T-helper 2 cell (primary cell): Measurements from ENCODE around the gene GLIS1.

Experiments used
- DNase-seq, 5 experiments: peaks; one replicate each; pipeline versions ENCODE4 v3.0.0 to v3.0.0-alpha.2; 2012 to 2022

GLIS1 gene

GRCh38 chr1:53520481-53520880, 218.5 kb downstream of the GLIS1 start:
- no peak for DNase-seq

GRCh38 chr1:53519421-53519820, 219.5 kb downstream of the GLIS1 start:
- DNase-seq: no peak

GRCh38 chr1:53518775-53519174, 220.2 kb downstream of the GLIS1 start:
- DNase-seq: no peak

- no peak for DNase-seq
Measured at GRCh38 chr1:53517821-53518352, 221.1 kb downstream of the GLIS1 start.

- no peak for DNase-seq
Measured at GRCh38 chr1:53517109-53517508, 221.9 kb downstream of the GLIS1 start.

- no peak for DNase-seq
Measured at GRCh38 chr1:53516181-53516580, 222.8 kb downstream of the GLIS1 start.

- DNase-seq: no peak
Measured at GRCh38 chr1:53514436-53514835, 224.5 kb downstream of the GLIS1 start.

GRCh38 chr1:53513846-53514245, 225.1 kb downstream of the GLIS1 start:
- DNase-seq: no peak

- no peak for DNase-seq
Measured at GRCh38 chr1:53512807-53513755, 225.9 kb downstream of the GLIS1 start.

- no peak for DNase-seq
Measured at GRCh38 chr1:53511933-53512806, 226.8 kb downstream of the GLIS1 start.

GRCh38 chr1:53511323-53511932, 227.5 kb downstream of the GLIS1 start:
- DNase-seq: no peak

GRCh38 chr1:53510215-53510614, 228.7 kb downstream of the GLIS1 start:
- no peak for DNase-seq

GRCh38 chr1:53509775-53510174, 229.2 kb downstream of the GLIS1 start:
- no peak for DNase-seq

GRCh38 chr1:53508991-53509666, 229.8 kb downstream of the GLIS1 start:
- no peak for DNase-seq

- no peak for DNase-seq
Measured at GRCh38 chr1:53508056-53508990, 230.6 kb downstream of the GLIS1 start.

GRCh38 chr1:53507116-53507820, 231.7 kb downstream of the GLIS1 start:
- DNase-seq: no peak

- DNase-seq: no peak
Measured at GRCh38 chr1:53506355-53507050, 232.5 kb downstream of the GLIS1 start.

- no peak for DNase-seq
Measured at GRCh38 chr1:53505891-53506290, 233.1 kb downstream of the GLIS1 start.

GRCh38 chr1:53505401-53505800, 233.6 kb downstream of the GLIS1 start:
- no peak for DNase-seq

GRCh38 chr1:53504901-53505300, 234.1 kb downstream of the GLIS1 start:
- DNase-seq: no peak
